ENCODE results near the gene PRKAG2. TPM values are rescaled to one million over a fixed set of nuclear protein-coding genes. Genes with fewer than 3 reads are reported as not detected.

The PRKAG2 gene
- total RNA-seq, 1 donor from 2014 or later, result 17.9 TPM

GRCh38 chr7:151896086-151896485 lies 19.2 kb upstream of the PRKAG2 start:
- peaks cover 31% of the 10 kb centered on the region for H3K27me3 Mint-ChIP-seq
- no peak for DNase-seq (ENCODE audit: extremely low spot score, unreplicated experiment)
- no peak overlapping the region for H3K27ac Mint-ChIP-seq
- no peak overlapping the region for H3K4me3 Mint-ChIP-seq
- H3K4me1 Mint-ChIP-seq (ENCODE audit: unreplicated experiment), result peaks cover 28% of the 10 kb centered on the region
- no peak for TF ChIP-seq CTCF (conservative IDR thresholded peaks at IDR 0.05)
- no peaks in the 10 kb centered on the region for H3K9me3 Mint-ChIP-seq
- H3K36me3 Mint-ChIP-seq, result no peaks in the 10 kb centered on the region

- H3K4me3 Mint-ChIP-seq, result no peak overlapping the region
- H3K36me3 Mint-ChIP-seq, result no peaks in the 10 kb centered on the region
- no peak for TF ChIP-seq CTCF (conservative IDR thresholded peaks at IDR 0.05)
- H3K27me3 Mint-ChIP-seq, result peaks cover 35% of the 10 kb centered on the region
- no peak overlapping the region for H3K27ac Mint-ChIP-seq
- DNase-seq (ENCODE audit: extremely low spot score, unreplicated experiment), result no peak
- H3K9me3 Mint-ChIP-seq, result no peaks in the 10 kb centered on the region
- H3K4me1 Mint-ChIP-seq (ENCODE audit: unreplicated experiment), result peaks cover 25% of the 10 kb centered on the region
Measured at GRCh38 chr7:151895631-151896031, 18.7 kb upstream of the PRKAG2 start.

GRCh38 chr7:151895008-151895630 lies 18.2 kb upstream of the PRKAG2 start:
- no peaks in the 10 kb centered on the region for H3K9me3 Mint-ChIP-seq
- DNase-seq (ENCODE audit: extremely low spot score, unreplicated experiment), result no peak
- peaks cover 25% of the 10 kb centered on the region for H3K4me1 Mint-ChIP-seq (ENCODE audit: unreplicated experiment)
- H3K4me3 Mint-ChIP-seq, result no peak overlapping the region
- H3K27ac Mint-ChIP-seq, result no peak overlapping the region
- no peaks in the 10 kb centered on the region for H3K36me3 Mint-ChIP-seq
- peaks cover 38% of the 10 kb centered on the region for H3K27me3 Mint-ChIP-seq
- TF ChIP-seq CTCF (conservative IDR thresholded peaks at IDR 0.05), result no peak

- H3K4me1 Mint-ChIP-seq (ENCODE audit: unreplicated experiment), result peaks cover 26% of the 10 kb centered on the region
- H3K36me3 Mint-ChIP-seq, result no peaks in the 10 kb centered on the region
- no peak for TF ChIP-seq CTCF (conservative IDR thresholded peaks at IDR 0.05)
- peaks cover 34% of the 10 kb centered on the region for H3K27me3 Mint-ChIP-seq
- no peak overlapping the region for H3K4me3 Mint-ChIP-seq
- no peak for DNase-seq (ENCODE audit: extremely low spot score, unreplicated experiment)
- peak overlapping the region; percentile 48 for H3K27ac Mint-ChIP-seq
- H3K9me3 Mint-ChIP-seq, result no peaks in the 10 kb centered on the region
Measured at GRCh38 chr7:151894111-151895007, 17.4 kb upstream of the PRKAG2 start.

GRCh38 chr7:151893405-151893923 lies 16.5 kb upstream of the PRKAG2 start:
- no peak for TF ChIP-seq CTCF (conservative IDR thresholded peaks at IDR 0.05)
- H3K27ac Mint-ChIP-seq, result peak overlapping the region; percentile 48
- H3K4me3 Mint-ChIP-seq, result no peak overlapping the region
- no peaks in the 10 kb centered on the region for H3K36me3 Mint-ChIP-seq
- H3K4me1 Mint-ChIP-seq (ENCODE audit: unreplicated experiment), result peaks cover 31% of the 10 kb centered on the region
- peaks cover 38% of the 10 kb centered on the region for H3K27me3 Mint-ChIP-seq
- DNase-seq (ENCODE audit: extremely low spot score, unreplicated experiment), result no peak
- no peaks in the 10 kb centered on the region for H3K9me3 Mint-ChIP-seq

Data from type B pancreatic cell (in vitro differentiated cells).